Liver (tissue), 9 donors: Measurements from ENCODE around the gene TMIE. TPM values are rescaled to one million over a fixed set of nuclear protein-coding genes. Genes with fewer than 3 reads are reported as not detected.

Experiments used
- DNase-seq: peaks from one replicate; pipeline ENCODE4 v3.0.0-alpha.2; 2017; ENCODE audit warnings: low spot score
- H3K27ac ChIP-seq, 2 donors: one replicate each; pipeline ENCODE4 v1.7.0; 2013; ENCODE audit warnings: inconsistent platforms in 2 of 2, low read length in 2 of 2, control low read depth in 1 of 2, low read depth in 1 of 2, mild to moderate bottlenecking in 1 of 2
- H3K27me3 ChIP-seq, 4 donors: one replicate each; pipeline versions ENCODE4 v1.6.1 to v1.7.0; 2013; ENCODE audit warnings: low read length in 3 of 4, inconsistent platforms in 1 of 4, mild to moderate bottlenecking in 1 of 4, moderate library complexity in 1 of 4; ENCODE audit not compliant: control insufficient read depth in 4 of 4, insufficient read depth in 4 of 4
- H3K36me3 ChIP-seq, 4 donors: one replicate each; pipeline versions ENCODE4 v1.6.1 to v1.7.0; 2013; ENCODE audit warnings: low read length in 3 of 4, mild to moderate bottlenecking in 3 of 4, low read depth in 1 of 4, moderate library complexity in 1 of 4; ENCODE audit not compliant: control insufficient read depth in 4 of 4, insufficient read depth in 3 of 4
- H3K4me1 ChIP-seq, 4 donors: one replicate each; pipeline versions ENCODE4 v1.6.1 to v1.7.0; 2013; ENCODE audit warnings: low read length in 3 of 4, mild to moderate bottlenecking in 3 of 4, moderate library complexity in 1 of 4; ENCODE audit not compliant: control insufficient read depth in 4 of 4, insufficient read depth in 4 of 4
- H3K4me3 ChIP-seq, 3 donors: one replicate each; pipeline versions ENCODE4 v1.6.1 to v1.7.0; 2013; ENCODE audit warnings: low read length in 3 of 3, control low read depth in 1 of 3, low read depth in 1 of 3, mild to moderate bottlenecking in 1 of 3
- H3K9ac ChIP-seq, 2 donors: one replicate each; pipeline ENCODE4 v1.7.0; 2013; ENCODE audit warnings: low read length in 2 of 2, mild to moderate bottlenecking in 2 of 2, moderate library complexity in 2 of 2, control low read depth in 1 of 2, low read depth in 1 of 2
- H3K9me3 ChIP-seq, 4 donors: one replicate each; pipeline versions ENCODE4 v1.6.1 to v1.7.0; 2013; ENCODE audit warnings: low read length in 3 of 4; ENCODE audit not compliant: control insufficient read depth in 4 of 4
- ATF3 ChIP-seq: IDR thresholded peaks from 2 replicates; pipeline ENCODE4 v1.6.1; 2016; ENCODE audit warnings: antibody characterized with exemption
- CTCF ChIP-seq: fragments of 150-350 bp; IDR thresholded peaks from 2 replicates; pipeline ENCODE4 v1.5.1; 2017; ENCODE audit warnings: improper control_type of control experiment, low read depth, low read length; ENCODE audit not compliant: missing input control
- EGR1 ChIP-seq, 2 donors: IDR thresholded peaks; 2 replicates each; pipeline ENCODE4 v1.6.1; 2016 to 2018; ENCODE audit warnings: antibody characterized with exemption in 2 of 2, low read depth in 2 of 2
- GABPA ChIP-seq, 2 donors: IDR thresholded peaks in 1 of 2; conservative IDR thresholded peaks in 1 of 2; 2 replicates each; pipeline ENCODE4 v1.6.1; 2016; ENCODE audit warnings: antibody characterized with exemption in 2 of 2, mild to moderate bottlenecking in 1 of 2, moderate library complexity in 1 of 2
- HNF4A ChIP-seq, 2 donors: conservative IDR thresholded peaks; 2 replicates each; pipeline ENCODE4 v1.6.1; 2016; ENCODE audit warnings: antibody characterized with exemption in 2 of 2, mild to moderate bottlenecking in 2 of 2
- HNF4G ChIP-seq: IDR thresholded peaks from 2 replicates; pipeline ENCODE4 v1.6.1; 2016; ENCODE audit warnings: antibody characterized with exemption
- JUND ChIP-seq, 2 donors: IDR thresholded peaks; 2 replicates each; pipeline ENCODE4 v1.6.1; 2016; ENCODE audit warnings: antibody characterized with exemption in 2 of 2
- MAX ChIP-seq: IDR thresholded peaks from 2 replicates; pipeline ENCODE4 v1.6.1; 2016; ENCODE audit warnings: antibody characterized with exemption
- NR2F2 ChIP-seq: IDR thresholded peaks from 2 replicates; pipeline ENCODE4 v1.6.1; 2016; ENCODE audit warnings: antibody characterized with exemption
- SP1 ChIP-seq: IDR thresholded peaks from 2 replicates; pipeline ENCODE4 v1.6.1; 2018; ENCODE audit warnings: antibody characterized with exemption, mild to moderate bottlenecking
- TAF1 ChIP-seq: conservative IDR thresholded peaks from 2 replicates; pipeline ENCODE4 v1.6.1; 2016; ENCODE audit warnings: antibody characterized with exemption, mild to moderate bottlenecking
- YY1 ChIP-seq: IDR thresholded peaks from 2 replicates; pipeline ENCODE4 v1.6.1; 2016; ENCODE audit warnings: antibody characterized with exemption, mild to moderate bottlenecking
- ZBTB33 ChIP-seq: IDR thresholded peaks from 2 replicates; pipeline ENCODE4 v1.6.1; 2016; ENCODE audit warnings: antibody characterized with exemption
- WGBS: extraction: QIAGEN DNeasy Blood & Tissue Kit; methylation state at CpG from one replicate; pipeline ENCODE4 v1.1.7; 2013; 5-methylcytosine and 5-hydroxymethylcytosine counted together
- polyA plus RNA-seq, 2 donors: library from polyadenylated mRNA; stranded (reverse) in 1 of 2; unstranded in 1 of 2; fragments of 200-250 nt in 1 of 2; fragments of >200 nt in 1 of 2; fragmentation: Nextera tagmentation in 1 of 2; extraction: Ambion mirVana in 1 of 2; gene quantifications; one replicate each; pipeline versions ENCODE4 v1.2.1 to v1.2.3, GENCODE V29; 2013 to 2015
- total RNA-seq, 2 donors: library from RNA; depleted of rRNA; stranded (reverse); fragments of >200 nt; gene quantifications; one replicate each; pipeline ENCODE4 v1.2.3, GENCODE V29; 2014
- donor health status: healthy.
- donor health status: healthy.
- donor health status: healthy.
- donor health status: healthy.
- donor health status: healthy.

The TMIE gene
- total and polyA plus RNA-seq, 4 donors: 0.13 to 0.26 (median 0.15) TPM

- TF ChIP-seq TAF1: no peak
- no peak for TF ChIP-seq ZBTB33
- no peak for TF ChIP-seq ATF3
These were observed 33.1 kb upstream of the TMIE start (continued) for GRCh38 chr3:46668116-46668515.

GRCh38 chr3:46668591-46668990 is 32.6 kb upstream of the TMIE start:
- no peak for DNase-seq

GRCh38 chr3:46669191-46669999 is 31.8 kb upstream of the TMIE start:
- Histone ChIP-seq H3K4me3 (no peak overlapping the region), H3K4me1 (peaks cover 2 to 20% (median 14%) of the 10 kb centered on the region in 4 donors), H3K36me3 (peaks cover 0 to 8% (median 4%) of the 10 kb centered on the region in 4 donors), H3K9ac (no peak overlapping the region), H3K9me3 (no peaks in the 10 kb centered on the region), H3K27ac (no peak overlapping the region), H3K27me3 (no peaks in the 10 kb centered on the region)
- DNase-seq: no peak
- 88% methylated on average over 9 of the region's 9 CpGs for WGBS
- no peak for TF ChIP-seq HNF4A (conservative IDR thresholded peaks at IDR 0.05)
- no peak for TF ChIP-seq CTCF
- TF ChIP-seq EGR1 (IDR thresholded peaks at IDR 0.05; ENCODE audit: low read depth in 2 of 2): no peak
- no peak for TF ChIP-seq NR2F2
- TF ChIP-seq SP1: no peak
- no peak for TF ChIP-seq HNF4G
- TF ChIP-seq GABPA (IDR thresholded peaks at IDR 0.05 in 1 of 2, conservative IDR thresholded peaks at IDR 0.05 in 1 of 2): no peak
- no peak for TF ChIP-seq ATF3
- no peak for TF ChIP-seq MAX
- no peak for TF ChIP-seq YY1
- TF ChIP-seq JUND (IDR thresholded peaks at IDR 0.05): no peak

More at GRCh38 chr3:46668591-46668990, 32.6 kb upstream of the TMIE start:
- WGBS: 86% methylated on average over 2 of the region's 2 CpGs
- TF ChIP-seq SP1 (no peak), TAF1 (no peak)
- Histone ChIP-seq H3K9ac (no peak overlapping the region), H3K27me3 (no peaks in the 10 kb centered on the region), H3K36me3 (peaks cover 0 to 6% (median 3%) of the 10 kb centered on the region in 4 donors), H3K27ac (no peak overlapping the region), H3K9me3 (no peaks in the 10 kb centered on the region), H3K4me3 (no peak overlapping the region), H3K4me1 (peaks cover 2 to 20% (median 14%) of the 10 kb centered on the region in 4 donors)
